GM19438 (cell line): ENCODE results near the gene TBX4.

Experiments
- ATAC-seq: cut with Tn5 transposase; IDR thresholded peaks from one replicate; pipeline ENCODE4 v1.9.1; 2021; ENCODE audit warnings: low read depth; ENCODE audit not compliant: unreplicated experiment

The TBX4 gene

GRCh38 chr17:61452301-61453290 is at the start of gene TBX4:
TBX4 (plus strand) TSS chr17:61452422; CDS start chr17:61456491, 4,069 bp downstream.
- ATAC-seq: no peak

DNA sequence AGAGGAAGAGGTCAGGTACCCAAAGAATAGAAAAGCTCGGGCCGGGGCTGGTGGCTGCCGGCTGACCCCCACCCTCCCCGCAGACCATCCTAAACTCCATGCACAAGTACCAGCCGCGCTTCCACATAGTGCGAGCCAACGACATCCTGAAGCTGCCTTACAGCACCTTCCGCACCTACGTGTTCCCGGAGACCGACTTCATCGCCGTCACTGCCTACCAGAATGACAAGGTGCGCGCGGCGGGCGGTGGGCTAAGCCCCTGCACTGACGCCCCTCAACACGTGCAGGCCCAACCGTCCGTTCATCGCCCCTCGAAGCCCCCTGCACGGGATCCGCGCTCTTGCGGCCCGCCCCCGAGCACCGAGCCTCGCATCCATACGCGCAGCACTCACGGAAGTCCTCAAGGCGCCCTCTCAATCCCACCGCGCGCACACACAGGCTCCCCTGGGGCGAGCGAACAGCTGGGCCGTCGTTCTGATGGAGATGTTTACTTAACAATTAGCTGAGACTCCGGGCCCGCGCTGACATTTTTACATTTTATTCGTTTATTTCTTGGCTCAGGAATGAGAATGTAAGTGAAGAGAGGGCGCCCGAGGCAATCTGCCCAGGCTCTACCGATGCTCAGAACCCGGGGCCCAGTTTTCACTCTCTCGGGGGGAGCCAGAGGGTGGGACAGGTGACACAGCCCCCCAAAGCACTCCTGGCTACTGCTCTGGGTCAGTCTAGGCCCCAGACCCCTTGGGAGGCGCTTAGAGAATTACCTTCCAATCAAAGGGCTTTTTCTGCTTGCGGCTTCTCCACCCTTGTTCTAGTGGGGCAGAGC is 49.0 kb upstream of the TBX4 start:
- no peak for ATAC-seq

DNA sequence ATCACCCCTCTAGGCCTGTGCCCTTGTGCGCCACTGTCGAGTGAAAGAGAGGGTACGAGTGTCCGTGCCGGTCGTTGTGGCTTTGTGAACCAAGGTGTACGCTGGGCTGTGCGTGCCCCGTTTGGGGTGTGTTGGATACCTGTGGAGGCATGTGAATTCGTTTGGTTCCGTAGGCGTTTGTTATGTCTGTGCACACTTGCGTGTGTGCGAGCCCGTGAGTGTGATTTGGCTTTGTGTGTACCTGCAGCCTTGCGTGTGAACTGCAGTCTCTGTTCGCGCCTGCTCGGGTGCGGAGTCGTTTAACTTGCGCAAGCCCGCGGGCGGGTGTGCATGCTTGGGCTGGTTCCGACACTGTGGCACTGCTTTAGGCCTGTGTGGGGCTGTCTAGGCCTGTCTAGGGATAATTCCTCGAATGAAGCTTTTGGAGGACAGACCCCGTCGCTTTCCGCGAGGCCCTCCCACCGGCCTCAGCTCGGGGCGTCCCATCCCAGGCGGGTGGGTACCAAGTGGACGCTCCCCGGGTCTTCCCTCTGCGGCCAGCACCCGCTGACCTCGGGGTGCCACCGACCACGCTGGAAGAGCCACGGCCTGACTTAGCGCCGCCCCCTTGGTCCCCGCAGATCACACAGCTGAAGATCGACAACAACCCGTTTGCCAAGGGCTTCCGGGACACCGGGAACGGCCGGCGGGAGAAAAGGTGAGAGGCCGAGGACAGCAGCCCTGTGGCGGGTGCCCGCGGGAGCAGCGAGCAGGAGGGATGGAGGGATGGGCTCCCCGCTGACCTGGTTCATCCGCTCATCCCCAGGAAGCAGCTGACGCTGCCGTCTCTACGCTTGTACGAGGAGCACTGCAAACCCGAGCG is 48.2 kb upstream of the TBX4 start:
- ATAC-seq: no peak

DNA sequence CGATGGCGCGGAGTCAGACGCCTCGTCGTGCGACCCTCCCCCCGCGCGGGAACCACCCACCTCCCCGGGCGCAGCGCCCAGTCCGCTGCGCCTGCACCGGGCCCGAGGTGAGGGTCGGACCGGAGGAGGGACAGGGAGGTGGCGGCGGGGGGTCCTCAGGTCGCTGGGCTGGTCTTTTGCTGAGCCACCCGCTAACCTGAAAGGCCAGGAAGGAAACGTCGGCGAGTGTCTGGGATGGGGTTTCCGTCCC is 47.6 kb upstream of the TBX4 start:
- no peak for ATAC-seq

DNA sequence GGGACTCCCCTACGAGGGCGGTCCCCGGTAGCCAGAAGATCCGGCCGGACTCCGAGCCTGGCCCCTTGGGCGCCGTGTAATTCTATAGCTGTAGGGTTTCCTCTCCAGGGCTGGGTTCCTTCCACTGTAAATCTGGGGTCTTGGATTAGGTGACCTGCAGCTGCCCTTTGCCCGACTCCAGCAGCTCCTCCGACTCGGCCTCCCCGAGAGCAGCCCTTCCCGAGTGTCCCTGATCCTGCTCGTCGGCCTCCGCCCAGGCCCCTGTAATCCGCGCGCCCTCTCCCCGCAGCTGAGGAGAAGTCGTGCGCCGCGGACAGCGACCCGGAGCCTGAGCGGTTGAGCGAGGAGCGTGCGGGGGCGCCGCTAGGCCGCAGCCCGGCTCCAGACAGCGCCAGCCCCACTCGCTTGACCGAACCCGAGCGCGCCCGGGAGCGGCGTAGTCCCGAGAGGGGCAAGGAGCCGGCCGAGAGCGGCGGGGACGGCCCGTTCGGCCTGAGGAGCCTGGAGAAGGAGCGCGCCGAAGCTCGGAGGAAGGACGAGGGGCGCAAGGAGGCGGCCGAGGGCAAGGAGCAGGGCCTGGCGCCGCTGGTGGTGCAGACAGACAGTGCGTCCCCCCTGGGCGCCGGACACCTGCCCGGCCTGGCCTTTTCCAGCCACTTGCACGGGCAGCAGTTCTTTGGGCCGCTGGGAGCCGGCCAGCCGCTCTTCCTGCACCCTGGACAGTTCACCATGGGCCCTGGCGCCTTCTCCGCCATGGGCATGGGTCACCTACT is 47.1 kb upstream of the TBX4 start:
- ATAC-seq: no peak

GRCh38 chr17:61405686-61406536 is 46.3 kb upstream of the TBX4 start:
- no peak for ATAC-seq

DNA sequence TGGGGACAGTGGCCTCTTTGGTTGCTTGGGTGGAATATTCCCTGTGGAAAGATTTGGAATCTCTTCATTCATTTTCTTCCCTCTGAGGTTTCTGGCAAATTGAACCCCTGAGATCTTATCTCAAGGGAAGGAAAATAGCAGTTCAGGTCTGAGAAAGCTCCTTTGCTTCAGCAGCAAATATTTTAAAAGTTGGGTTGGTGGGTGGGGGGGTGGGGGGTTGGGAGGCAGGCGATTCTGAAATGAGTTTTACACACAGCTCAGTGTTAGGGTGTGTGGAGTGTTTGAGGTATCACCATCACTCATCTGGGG is 45.7 kb upstream of the TBX4 start:
- ATAC-seq: no peak

DNA sequence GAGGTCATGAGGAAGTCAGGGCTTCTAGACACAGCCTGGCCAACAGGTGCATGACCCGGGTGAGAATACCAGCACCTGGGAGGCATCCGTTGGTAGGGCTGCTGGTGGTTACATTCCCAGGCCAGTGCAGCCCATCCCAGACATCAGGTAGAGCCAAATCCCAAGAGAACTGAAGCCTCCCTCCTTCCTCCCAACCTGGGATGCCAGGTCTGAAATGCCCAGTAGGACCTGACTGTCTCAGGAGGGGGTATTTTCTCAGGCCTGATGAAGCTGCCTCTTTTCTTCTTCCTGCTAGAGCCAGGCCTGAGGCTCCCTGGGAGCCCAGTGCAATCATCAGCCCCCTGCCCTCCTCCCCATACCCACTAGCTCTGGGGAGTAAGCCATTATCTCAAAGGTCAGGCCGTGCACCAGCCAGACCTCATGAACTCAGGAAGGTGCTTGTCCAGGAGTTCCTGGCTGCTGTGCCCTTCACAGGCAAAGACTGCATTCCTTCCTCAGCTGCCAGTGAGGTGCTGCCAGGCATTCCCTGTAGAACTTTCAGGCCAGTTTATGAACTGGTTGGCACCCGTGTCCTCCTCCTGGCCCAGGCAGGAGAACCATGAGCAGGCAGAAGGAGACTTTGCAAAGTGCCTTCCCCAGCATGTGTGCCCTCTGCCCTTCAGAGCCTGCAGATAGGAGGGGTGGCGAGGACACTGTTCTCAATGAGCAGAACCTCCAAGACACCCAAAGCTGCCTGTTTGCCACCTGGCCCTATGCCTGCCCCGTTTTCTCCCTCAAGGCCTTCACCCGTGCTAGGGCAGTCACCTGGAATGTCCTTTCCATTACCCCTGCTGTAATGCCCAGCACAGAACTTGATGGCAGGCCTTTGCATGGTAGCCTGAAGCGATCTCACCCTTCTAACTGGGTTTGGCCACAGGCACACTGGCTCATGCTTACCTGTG is 45.0 kb upstream of the TBX4 start:
- ATAC-seq: no peak

- ATAC-seq: no peak
Observed at GRCh38 chr17:61408151-61409041, 43.8 kb upstream of the TBX4 start.

DNA sequence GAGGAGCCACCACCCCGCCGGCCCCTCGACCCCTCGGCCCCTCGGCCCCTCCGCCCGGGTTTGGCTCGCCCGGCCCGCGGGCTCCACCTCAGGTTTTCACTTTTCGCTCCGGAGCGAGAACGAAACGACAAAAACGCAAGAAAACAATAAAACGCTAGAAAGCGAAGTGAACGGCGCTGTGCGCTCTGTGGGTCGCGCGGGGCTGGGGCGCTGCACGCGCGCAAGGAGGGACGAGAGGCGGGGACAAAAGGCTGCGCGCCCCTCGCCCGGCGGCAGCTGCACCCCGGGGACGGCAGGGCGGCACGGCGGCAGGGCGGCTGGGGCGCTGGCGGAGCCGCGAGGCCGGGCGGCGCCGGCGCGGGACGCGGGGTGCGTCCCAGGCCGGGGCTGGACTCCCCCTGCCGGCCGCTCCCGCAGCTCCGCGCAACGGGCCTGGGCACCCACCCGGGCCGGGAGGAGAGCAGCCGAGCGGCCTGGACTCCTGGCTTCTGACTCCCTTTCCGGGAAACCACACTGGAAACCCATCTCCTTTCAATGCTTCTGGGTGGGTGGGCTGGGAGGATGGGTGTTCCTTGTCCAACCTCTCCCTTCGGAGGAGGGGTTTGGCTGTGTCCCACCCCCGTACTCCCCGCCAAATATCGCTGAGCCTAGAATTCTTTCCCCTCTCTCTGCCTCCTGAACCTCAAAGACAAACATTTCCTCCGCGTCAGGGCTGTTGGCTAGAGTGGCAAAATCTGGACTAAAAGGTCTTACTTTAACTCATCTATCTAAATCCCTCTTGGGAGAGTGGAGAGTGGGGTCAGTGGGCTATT is 42.7 kb upstream of the TBX4 start:
- ATAC-seq: peak; percentile 35

GRCh38 chr17:61410141-61411010 is 41.8 kb upstream of the TBX4 start:
- ATAC-seq: no peak

- ATAC-seq: no peak
Observed at GRCh38 chr17:61411011-61411260, 41.3 kb upstream of the TBX4 start.

GRCh38 chr17:61411261-61412142 is 40.7 kb upstream of the TBX4 start:
- peak; percentile 24 for ATAC-seq

- ATAC-seq: peak; percentile 40
Observed at GRCh38 chr17:61412143-61412859, 39.9 kb upstream of the TBX4 start.
